Osteocyte (in vitro differentiated cells): ENCODE results near the gene CRTC3. TPM values are rescaled to one million over a fixed set of nuclear protein-coding genes. Genes with fewer than 3 reads are reported as not detected.

Source experiments
- DNase-seq: peaks from one replicate; pipeline ENCODE4 v3.0.0; 2021; ENCODE audit warnings: mixed read lengths; ENCODE audit not compliant: unreplicated experiment; ENCODE audit errors: extremely low spot score
- H3K27ac Mint-ChIP-seq: one replicate; pipeline ENCODE4 v1.8.0; 2021; ENCODE audit warnings: mild to moderate bottlenecking, mixed read lengths; ENCODE audit not compliant: unreplicated experiment
- H3K27me3 Mint-ChIP-seq: one replicate; pipeline ENCODE4 v1.8.0; 2021; ENCODE audit warnings: mixed read lengths; ENCODE audit not compliant: unreplicated experiment
- H3K36me3 Mint-ChIP-seq: one replicate; pipeline ENCODE4 v1.8.0; 2021; ENCODE audit warnings: mixed read lengths; ENCODE audit not compliant: unreplicated experiment
- H3K4me1 Mint-ChIP-seq: one replicate; pipeline ENCODE4 v1.8.0; 2021; ENCODE audit warnings: mixed read lengths; ENCODE audit not compliant: unreplicated experiment
- H3K4me3 Mint-ChIP-seq: one replicate; pipeline ENCODE4 v1.8.0; 2021; ENCODE audit warnings: mild to moderate bottlenecking, moderate library complexity, mixed read lengths; ENCODE audit not compliant: unreplicated experiment
- H3K9me3 Mint-ChIP-seq: one replicate; pipeline ENCODE4 v1.8.0; 2021; ENCODE audit warnings: mixed read lengths; ENCODE audit not compliant: unreplicated experiment
- CTCF ChIP-seq: fragments of 200-600 bp; sonication (generic); IDR thresholded peaks from 2 replicates; pipeline ENCODE4 v1.5.0; 2021; ENCODE audit warnings: antibody characterized with exemption, mild to moderate bottlenecking, moderate library complexity
- total RNA-seq: library from RNA; stranded (reverse); gene quantifications from 2 replicates; pipeline ENCODE4 v1.2.1, GENCODE V29; 2021

CRTC3 gene
- total RNA-seq, 1 donor from 2014 or later, result 48.6 TPM

GRCh38 chr15:90550919-90551318 is 21.2 kb downstream of the CRTC3 start:
- H3K27me3 Mint-ChIP-seq, result no peaks in the 10 kb centered on the region
- no peak for DNase-seq
- peaks cover 3% of the 10 kb centered on the region for H3K36me3 Mint-ChIP-seq
- H3K27ac Mint-ChIP-seq, result no peak overlapping the region
- H3K9me3 Mint-ChIP-seq, result no peaks in the 10 kb centered on the region
- no peak overlapping the region for H3K4me3 Mint-ChIP-seq
- TF ChIP-seq CTCF, result no peak
- peaks cover 36% of the 10 kb centered on the region for H3K4me1 Mint-ChIP-seq

- Mint-ChIP-seq H3K4me3 (peak overlapping the region; percentile 58), H3K27ac (peak overlapping the region; percentile 93), H3K4me1 (peaks cover 39% of the 10 kb centered on the region), H3K27me3 (no peaks in the 10 kb centered on the region), H3K9me3 (no peaks in the 10 kb centered on the region), H3K36me3 (peaks cover 2% of the 10 kb centered on the region)
- no peak for DNase-seq
- no peak for TF ChIP-seq CTCF
Measured at GRCh38 chr15:90552162-90552928, 22.6 kb downstream of the CRTC3 start.

GRCh38 chr15:90552929-90553211 is 23.1 kb downstream of the CRTC3 start:
- no peak for DNase-seq
- peaks cover 43% of the 10 kb centered on the region for H3K4me1 Mint-ChIP-seq
- H3K9me3 Mint-ChIP-seq, result no peaks in the 10 kb centered on the region
- no peaks in the 10 kb centered on the region for H3K27me3 Mint-ChIP-seq
- peaks cover 2% of the 10 kb centered on the region for H3K36me3 Mint-ChIP-seq
- no peak for TF ChIP-seq CTCF
- H3K4me3 Mint-ChIP-seq, result peak overlapping the region; percentile 58
- H3K27ac Mint-ChIP-seq, result peak overlapping the region; percentile 93

GRCh38 chr15:90553248-90553745 is 23.6 kb downstream of the CRTC3 start:
- Mint-ChIP-seq H3K27me3 (no peaks in the 10 kb centered on the region), H3K9me3 (no peaks in the 10 kb centered on the region), H3K4me3 (peak overlapping the region; percentile 58), H3K27ac (peak overlapping the region; percentile 93), H3K4me1 (peaks cover 47% of the 10 kb centered on the region), H3K36me3 (peaks cover 2% of the 10 kb centered on the region)
- no peak for DNase-seq
- no peak for TF ChIP-seq CTCF

- peaks cover 74% of the 10 kb centered on the region for H3K4me1 Mint-ChIP-seq
- no peak for DNase-seq
- H3K27me3 Mint-ChIP-seq, result no peaks in the 10 kb centered on the region
- H3K27ac Mint-ChIP-seq, result peak overlapping the region; percentile 65
- H3K36me3 Mint-ChIP-seq, result peaks cover 7% of the 10 kb centered on the region
- no peak overlapping the region for H3K4me3 Mint-ChIP-seq
- peaks cover 4% of the 10 kb centered on the region for H3K9me3 Mint-ChIP-seq
- TF ChIP-seq CTCF, result no peak
Measured at GRCh38 chr15:90557186-90558084, 27.7 kb downstream of the CRTC3 start.
